ENCODE measurements around the gene LDLRAD3. TPM values are rescaled to one million over a fixed set of nuclear protein-coding genes. Genes with fewer than 3 reads are reported as not detected.

LDLRAD3 gene
- total RNA-seq, 1 donor from 2014 or later, result 35.6 TPM

DNA sequence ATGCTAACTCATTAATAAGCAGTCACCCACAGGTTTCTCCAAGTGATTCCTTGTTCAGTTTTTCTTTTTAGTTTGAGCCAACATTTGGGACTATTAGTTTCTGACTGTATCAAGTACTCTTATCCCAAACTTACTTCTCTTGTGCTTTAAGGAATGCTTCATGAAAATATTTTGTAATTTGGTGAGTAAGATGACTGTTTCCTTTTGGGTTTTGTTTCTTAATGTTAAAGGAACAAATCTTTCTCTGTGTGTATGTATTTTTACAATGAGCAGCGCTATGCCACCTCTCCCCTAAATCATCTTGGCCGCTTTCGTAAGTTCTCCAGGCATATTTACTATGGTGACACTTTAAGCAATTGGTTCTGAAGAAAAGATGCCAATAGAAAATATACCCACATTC lies 72.4 kb downstream of the LDLRAD3 start:
- H3K36me3 ChIP-seq, result no peaks in the 10 kb centered on the region
- H3K4me3 ChIP-seq, result no peak overlapping the region
- peaks cover 42% of the 10 kb centered on the region for H4K20me1 ChIP-seq (ENCODE audit: low read depth)
- H3K4me3 Mint-ChIP-seq, result no peak overlapping the region
- peaks cover 18% of the 10 kb centered on the region for H3K4me1 Mint-ChIP-seq
- H3K27ac ChIP-seq, result no peak overlapping the region
- H3K27me3 Mint-ChIP-seq (ENCODE audit: insufficient read depth, low read depth), result no peaks in the 10 kb centered on the region
- H3K4me2 ChIP-seq, result no peak overlapping the region
- H3K9me3 ChIP-seq (ENCODE audit: low read depth), result no peaks in the 10 kb centered on the region
- H2AFZ ChIP-seq (replicated peaks), result no peak overlapping the region
- no peak for DNase-seq (ENCODE audit: low spot score)
- H3K4me1 ChIP-seq, result peaks cover 17% of the 10 kb centered on the region
- no peaks in the 10 kb centered on the region for H3K27me3 ChIP-seq
- H3K79me2 ChIP-seq (ENCODE audit: low read depth), result peaks cover 98% of the 10 kb centered on the region
- H3K36me3 Mint-ChIP-seq, result no peaks in the 10 kb centered on the region
- H3K27ac Mint-ChIP-seq, result no peak overlapping the region
- TF ChIP-seq, protein P1, sequence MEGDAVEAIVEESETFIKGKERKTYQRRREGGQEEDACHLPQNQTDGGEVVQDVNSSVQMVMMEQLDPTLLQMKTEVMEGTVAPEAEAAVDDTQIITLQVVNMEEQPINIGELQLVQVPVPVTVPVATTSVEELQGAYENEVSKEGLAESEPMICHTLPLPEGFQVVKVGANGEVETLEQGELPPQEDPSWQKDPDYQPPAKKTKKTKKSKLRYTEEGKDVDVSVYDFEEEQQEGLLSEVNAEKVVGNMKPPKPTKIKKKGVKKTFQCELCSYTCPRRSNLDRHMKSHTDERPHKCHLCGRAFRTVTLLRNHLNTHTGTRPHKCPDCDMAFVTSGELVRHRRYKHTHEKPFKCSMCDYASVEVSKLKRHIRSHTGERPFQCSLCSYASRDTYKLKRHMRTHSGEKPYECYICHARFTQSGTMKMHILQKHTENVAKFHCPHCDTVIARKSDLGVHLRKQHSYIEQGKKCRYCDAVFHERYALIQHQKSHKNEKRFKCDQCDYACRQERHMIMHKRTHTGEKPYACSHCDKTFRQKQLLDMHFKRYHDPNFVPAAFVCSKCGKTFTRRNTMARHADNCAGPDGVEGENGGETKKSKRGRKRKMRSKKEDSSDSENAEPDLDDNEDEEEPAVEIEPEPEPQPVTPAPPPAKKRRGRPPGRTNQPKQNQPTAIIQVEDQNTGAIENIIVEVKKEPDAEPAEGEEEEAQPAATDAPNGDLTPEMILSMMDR (IDR thresholded peaks at IDR 0.05), result no peak
- TF ChIP-seq EZH2phosphoT487 (IDR thresholded peaks at IDR 0.05), result no peak
- no peak for TF ChIP-seq EZH2 (IDR thresholded peaks at IDR 0.05)
- no peaks in the 10 kb centered on the region for H3K9me3 Mint-ChIP-seq
- no peak overlapping the region for H3K9ac ChIP-seq
- no peaks in the 10 kb centered on the region for H3F3A ChIP-seq (ENCODE audit: low read depth)

DNA sequence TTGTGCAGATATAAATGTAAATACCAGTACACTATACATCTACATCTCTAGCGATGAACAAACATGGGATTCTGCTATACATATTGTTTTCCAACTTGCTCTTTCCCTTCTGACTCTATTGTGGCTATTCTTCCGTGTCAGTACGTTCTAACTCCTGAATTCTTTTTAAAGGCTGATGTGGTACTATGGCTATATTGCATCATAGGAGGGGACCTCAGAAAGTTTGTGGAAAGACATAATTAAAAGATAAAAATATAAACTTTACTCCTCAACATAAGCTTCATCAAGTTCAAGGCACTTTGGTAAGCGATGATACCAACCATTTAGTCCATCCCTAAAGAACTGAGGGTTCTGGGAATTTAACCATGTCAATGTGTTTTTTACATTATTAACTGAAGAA lies 72.8 kb downstream of the LDLRAD3 start:
- Histone ChIP-seq H3K27me3 (no peaks in the 10 kb centered on the region), H3K27ac (no peak overlapping the region), H2AFZ (replicated peaks) (no peak overlapping the region), H3K36me3 (no peaks in the 10 kb centered on the region), H3F3A (ENCODE audit: low read depth) (no peaks in the 10 kb centered on the region), H3K4me1 (peaks cover 17% of the 10 kb centered on the region), H4K20me1 (ENCODE audit: low read depth) (peaks cover 47% of the 10 kb centered on the region), H3K4me3 (no peak overlapping the region), H3K79me2 (ENCODE audit: low read depth) (peaks cover 98% of the 10 kb centered on the region), H3K4me2 (no peak overlapping the region), H3K9ac (no peak overlapping the region), H3K9me3 (ENCODE audit: low read depth) (no peaks in the 10 kb centered on the region)
- DNase-seq (ENCODE audit: low spot score), result no peak
- H3K9me3 Mint-ChIP-seq, result no peaks in the 10 kb centered on the region
- H3K27ac Mint-ChIP-seq, result no peak overlapping the region
- no peaks in the 10 kb centered on the region for H3K27me3 Mint-ChIP-seq (ENCODE audit: insufficient read depth, low read depth)
- no peak for TF ChIP-seq EZH2phosphoT487 (IDR thresholded peaks at IDR 0.05)
- TF ChIP-seq, protein P1 (IDR thresholded peaks at IDR 0.05), result no peak
- TF ChIP-seq EZH2 (IDR thresholded peaks at IDR 0.05), result no peak
- H3K4me3 Mint-ChIP-seq, result no peak overlapping the region
- no peaks in the 10 kb centered on the region for H3K36me3 Mint-ChIP-seq
- peaks cover 20% of the 10 kb centered on the region for H3K4me1 Mint-ChIP-seq

DNA sequence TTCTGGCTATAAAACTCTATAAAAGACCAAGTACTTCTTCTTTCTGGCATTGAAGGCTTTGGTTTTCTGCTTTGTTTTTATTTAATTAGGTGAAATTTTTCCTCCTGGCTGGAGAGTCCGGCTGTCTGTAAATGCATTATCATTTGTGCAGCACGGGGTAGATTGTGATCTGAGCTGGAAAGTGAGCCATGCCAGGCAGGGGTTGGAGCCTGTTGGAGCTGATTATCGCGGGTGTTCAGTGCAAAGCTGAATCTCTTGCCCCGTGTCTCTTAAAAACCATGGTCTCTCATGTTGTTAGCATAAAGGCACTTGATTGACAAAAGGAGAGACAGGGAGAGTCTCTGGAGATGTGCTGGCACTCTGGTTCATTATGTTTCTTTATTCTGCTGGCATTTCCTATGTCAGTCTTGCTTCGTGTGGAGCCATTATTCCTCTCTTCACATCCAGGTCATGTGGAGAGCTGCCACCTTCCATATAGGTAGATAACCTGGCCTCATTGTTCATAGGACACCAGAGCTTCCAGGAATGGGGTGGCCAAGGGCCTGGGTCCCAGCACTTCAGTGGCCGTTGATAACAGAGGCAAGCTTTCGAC lies 75.2 kb downstream of the LDLRAD3 start:
- Histone ChIP-seq H4K20me1 (ENCODE audit: low read depth) (peaks cover 68% of the 10 kb centered on the region), H3K27me3 (no peaks in the 10 kb centered on the region), H3K4me3 (no peak overlapping the region), H3K9me3 (ENCODE audit: low read depth) (no peaks in the 10 kb centered on the region), H3K4me2 (no peak overlapping the region), H3K27ac (no peak overlapping the region), H3F3A (ENCODE audit: low read depth) (no peaks in the 10 kb centered on the region), H3K9ac (no peak overlapping the region), H3K36me3 (no peaks in the 10 kb centered on the region), H2AFZ (replicated peaks) (no peak overlapping the region), H3K79me2 (ENCODE audit: low read depth) (peaks cover 97% of the 10 kb centered on the region), H3K4me1 (peaks cover 33% of the 10 kb centered on the region)
- no peak for DNase-seq (ENCODE audit: low spot score)
- Mint-ChIP-seq H3K27ac (peak overlapping the region; percentile 33), H3K9me3 (no peaks in the 10 kb centered on the region), H3K27me3 (ENCODE audit: insufficient read depth, low read depth) (no peaks in the 10 kb centered on the region), H3K4me3 (no peak overlapping the region), H3K4me1 (peaks cover 41% of the 10 kb centered on the region), H3K36me3 (no peaks in the 10 kb centered on the region)
- TF ChIP-seq, protein P1 (IDR thresholded peaks at IDR 0.05), result no peak
- no peak for TF ChIP-seq EZH2phosphoT487 (IDR thresholded peaks at IDR 0.05)
